Fibroblast of gingiva (primary cell): ENCODE data around the gene MEIS1.
"Not testable (repeated sequence)": the region's sequence is repeated elsewhere in the genome, so short reads cannot be mapped to it uniquely, and the experiment has no call there.

Source experiments
- DNase-seq: peaks from one replicate; pipeline ENCODE4 v3.0.0-alpha.2; 2011; ENCODE audit warnings: low read depth

The MEIS1 gene

DNA sequence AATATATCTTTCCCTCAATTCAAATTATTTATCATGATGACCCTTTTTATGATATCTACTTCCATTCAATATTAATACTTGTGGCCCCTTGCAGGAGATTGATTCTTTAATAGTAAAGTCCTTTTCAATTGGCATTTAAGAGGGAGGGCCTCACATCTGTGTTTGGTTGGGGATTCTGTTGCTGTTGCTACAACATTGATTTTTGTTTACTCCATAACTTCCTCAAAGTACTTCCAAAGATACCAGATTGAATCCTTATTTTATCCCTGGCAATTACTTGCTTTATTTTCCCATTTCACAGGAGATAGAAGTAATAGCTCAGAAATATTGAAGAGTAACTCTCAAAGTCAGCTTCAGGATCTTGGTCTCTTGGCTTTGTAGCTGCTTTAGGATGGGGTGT, 32.8 kb downstream of the MEIS1 start:
- no peak for DNase-seq

DNA sequence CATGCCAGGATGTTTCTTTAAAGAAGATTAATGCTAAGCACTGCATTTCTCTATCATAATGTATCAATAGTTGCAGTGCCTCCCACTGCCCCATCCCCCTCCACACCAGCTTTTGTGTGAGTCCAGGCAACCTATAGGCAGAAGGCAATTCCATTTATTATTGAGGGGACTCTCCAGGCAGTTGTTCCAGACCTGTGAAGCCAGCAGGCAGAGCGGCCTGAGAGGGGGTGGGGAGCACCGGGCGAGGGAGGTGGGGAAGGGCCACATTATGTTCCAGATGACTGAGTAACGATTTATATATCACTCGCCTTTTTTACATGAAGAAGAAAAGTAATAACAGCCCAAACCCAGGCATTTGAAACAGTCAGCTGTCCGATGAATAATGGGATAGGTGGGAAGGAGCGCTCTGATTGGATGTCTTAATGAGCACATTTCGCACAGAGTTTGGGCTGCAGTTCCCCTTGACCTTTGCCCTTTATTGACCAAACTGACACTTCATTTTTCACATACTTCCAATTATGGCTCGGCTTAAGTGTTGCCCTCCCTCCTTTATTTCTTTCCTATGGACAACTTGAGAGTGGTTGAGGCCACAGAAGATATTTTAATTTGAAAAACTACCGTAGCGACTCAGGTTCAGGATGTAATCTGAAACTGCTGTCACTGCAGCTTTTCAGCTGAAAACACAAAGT, 34.4 kb downstream of the MEIS1 start:
- DNase-seq = no peak

- no peak for DNase-seq
Measured at GRCh38 chr2:66470199-66470598, 35.3 kb downstream of the MEIS1 start.

DNA sequence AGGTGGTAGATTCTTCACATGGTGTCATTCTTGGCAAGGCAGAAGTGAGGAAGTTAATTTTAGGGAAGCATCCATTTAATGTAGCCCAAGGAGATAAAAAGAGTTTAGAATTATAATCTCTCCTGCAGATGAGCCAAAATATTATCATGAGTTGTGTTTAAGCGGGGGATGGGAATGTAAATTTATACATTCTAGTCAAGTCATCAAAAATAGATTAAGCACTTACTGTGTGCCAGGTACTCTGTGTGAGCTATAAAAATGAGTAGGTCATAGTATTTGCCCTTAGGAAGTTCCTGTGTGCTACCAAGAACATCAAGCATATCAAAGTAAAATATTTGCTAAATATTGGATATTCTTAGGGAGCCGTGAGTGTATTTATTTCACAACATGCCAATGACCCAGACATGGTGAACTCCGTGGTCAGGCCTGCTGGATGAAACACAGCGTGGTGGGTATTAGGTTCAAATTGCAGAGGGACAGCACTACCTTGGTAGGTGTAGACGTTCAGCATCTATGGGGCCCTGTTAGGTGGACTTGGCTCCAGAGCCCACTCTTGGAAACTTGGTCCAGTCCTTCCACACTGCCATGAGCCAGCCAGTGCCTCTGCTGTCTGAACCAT, 37.4 kb downstream of the MEIS1 start:
- DNase-seq = no peak

- DNase-seq = no peak
Measured at GRCh38 chr2:66477135-66477842, 42.4 kb downstream of the MEIS1 start.

DNA sequence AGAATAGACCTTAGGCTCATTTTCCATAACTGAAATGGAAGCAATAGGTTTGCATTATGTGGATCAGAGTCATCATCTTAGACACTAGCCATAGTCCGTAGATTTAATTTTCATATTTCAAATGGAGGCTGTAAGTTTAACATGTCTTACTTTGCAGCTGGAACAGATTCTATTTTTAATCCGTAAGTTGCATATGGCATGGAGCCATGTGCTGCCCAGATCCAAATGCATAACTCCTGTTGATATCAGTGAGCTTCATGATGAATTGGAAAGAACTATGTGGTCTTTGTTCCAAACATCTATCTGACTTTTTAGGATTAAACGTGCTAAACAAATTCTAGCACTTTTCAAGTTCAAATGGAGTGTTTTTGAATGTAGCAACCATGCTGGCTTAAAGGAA, 43.4 kb downstream of the MEIS1 start:
- no peak for DNase-seq

DNA sequence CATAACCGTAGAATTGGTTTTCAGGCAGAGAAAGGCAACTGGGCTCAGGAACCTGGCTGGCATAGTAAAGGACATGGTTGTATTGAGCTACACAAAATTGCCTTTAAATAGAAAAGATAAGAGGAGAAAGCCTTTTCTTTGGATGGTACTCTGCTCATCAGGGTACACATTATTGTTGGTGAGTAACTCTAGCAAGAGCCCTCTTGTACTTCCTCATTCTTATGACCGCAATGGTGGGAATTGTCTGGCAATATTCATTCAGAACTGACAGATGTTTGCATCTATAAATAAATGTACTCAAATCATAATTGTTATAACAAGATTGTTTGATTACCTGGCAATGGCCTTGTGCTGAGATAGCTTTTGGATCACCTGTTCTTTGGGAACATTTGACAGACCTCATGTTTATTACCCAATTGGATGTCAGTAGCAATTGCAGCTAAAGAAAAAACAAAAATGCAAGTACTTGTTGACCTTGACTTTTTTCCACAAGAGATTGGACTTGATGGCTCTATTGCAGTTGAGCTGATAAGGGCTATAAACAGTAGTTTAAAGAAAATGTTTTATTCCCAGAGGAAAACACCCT, 43.9 kb downstream of the MEIS1 start:
- no peak for DNase-seq

DNA sequence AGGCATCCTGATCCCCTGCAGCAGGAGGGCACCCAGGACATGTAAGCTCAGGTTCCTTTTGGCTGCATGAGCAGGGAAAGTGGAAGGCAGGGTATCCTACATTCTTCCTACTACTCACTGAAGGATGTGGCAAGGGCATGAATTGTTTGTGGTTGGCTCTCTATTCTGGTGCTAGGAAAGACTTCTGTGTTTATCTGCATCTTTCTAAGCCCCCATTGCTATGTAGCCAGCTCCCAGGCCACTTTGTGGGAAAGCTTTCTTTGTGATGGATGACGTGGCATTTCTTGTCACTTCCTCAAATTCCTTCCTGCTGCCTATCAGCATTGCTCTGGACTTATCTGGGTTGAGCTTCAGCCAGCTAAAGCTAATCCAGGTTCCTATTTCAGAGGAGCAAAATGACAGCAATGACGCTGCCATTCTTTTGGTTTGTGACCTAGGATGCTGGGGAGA, 46.2 kb downstream of the MEIS1 start:
- DNase-seq = no peak

DNA sequence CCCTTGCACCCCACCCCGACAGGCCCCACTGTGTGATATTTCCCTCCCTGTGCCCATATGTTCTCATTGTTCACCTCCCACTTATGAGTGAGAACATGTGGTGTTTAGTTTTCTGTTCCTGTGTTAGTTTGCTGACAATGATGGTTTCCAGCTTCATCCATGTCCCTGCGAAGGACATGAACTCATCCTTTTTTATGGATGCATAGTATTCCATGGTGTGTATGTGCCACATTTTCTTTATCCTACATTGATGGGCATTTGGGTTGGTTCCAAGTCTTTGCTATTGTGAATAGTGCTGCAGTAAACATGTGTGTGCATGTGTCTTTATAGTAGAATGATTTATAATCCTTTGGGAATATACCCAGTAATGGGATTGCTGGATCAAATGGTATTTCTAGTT, 50.3 kb downstream of the MEIS1 start:
- DNase-seq = not testable (repeated sequence)

- no peak for DNase-seq
Measured at GRCh38 chr2:66488946-66489345, 54.0 kb downstream of the MEIS1 start.

DNA sequence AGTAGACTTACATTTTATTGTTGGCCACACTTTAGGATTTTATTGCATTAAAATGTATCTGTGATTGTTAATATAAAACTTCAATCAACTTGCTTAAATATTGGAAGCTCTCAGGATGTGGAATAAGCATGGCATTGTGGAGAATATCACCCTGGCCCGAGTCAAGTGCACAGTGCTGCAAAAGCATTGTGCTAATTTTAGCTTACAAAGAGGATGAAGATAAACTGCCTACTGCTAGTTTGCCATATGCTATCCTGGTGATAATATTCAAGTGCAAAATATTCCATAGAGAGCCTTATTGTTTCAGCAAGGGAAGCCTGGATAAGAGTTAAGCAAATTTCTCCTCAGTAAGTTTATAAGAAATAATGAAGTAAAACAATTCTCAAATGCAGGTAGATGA, 54.5 kb downstream of the MEIS1 start:
- DNase-seq = no peak

- DNase-seq = no peak
Measured at GRCh38 chr2:66490588-66491001, 55.7 kb downstream of the MEIS1 start.

DNA sequence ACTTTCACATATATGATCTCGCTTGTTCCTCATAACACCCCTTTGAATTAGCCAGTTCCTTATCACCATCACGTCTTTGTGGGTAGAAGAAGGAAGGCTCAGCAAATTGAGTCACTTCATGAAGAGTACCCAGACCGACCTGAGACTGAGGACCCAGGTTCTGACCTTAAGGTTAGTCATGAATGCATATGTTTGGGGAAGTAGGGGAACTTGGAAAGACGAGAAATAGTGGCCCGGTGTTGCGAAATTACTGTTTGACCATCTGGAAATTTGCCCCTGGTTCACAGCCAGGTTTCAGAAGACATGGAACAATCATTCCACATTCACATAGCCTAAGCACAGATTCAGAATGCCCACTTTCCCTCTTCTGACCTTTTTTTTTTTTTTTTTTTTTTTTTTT, 59.8 kb downstream of the MEIS1 start:
- DNase-seq = peak; percentile 77

- peak; percentile 70 for DNase-seq
Measured at GRCh38 chr2:66495788-66496640, 61.1 kb downstream of the MEIS1 start.

DNA sequence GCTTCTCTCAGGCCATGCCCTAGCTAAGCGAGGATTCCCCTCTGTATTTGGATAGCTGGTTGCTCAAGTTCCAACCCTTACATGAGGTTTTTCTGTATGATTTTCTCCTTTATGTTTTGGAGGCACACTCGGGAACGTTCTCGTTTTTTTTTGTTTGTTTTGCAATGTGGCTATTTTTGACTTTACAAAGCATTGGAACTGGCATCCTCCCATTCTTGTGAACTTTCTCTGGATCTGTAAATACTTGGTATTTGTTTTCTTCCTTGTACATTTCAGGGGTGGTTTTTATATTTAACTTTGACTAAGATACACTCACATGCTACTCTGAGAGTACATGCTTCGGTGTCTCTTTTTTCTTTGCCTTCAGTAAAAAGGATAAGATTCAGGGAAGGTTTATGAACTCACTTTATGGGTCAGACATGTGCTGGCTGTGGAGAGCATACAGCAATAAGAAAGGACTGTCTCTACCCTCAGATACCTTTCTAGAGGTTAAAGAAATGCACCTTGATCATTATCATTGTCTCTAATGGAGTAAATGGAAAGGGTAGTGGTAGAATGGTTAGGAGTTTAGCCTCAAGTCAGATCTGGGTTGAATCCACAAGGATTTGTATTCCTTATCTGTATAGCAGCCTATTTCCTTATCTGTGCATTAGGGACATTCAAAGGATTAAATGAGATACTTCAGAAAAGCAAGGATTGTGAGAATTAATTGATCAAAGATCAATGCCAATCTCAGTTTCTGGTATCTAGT, 61.9 kb downstream of the MEIS1 start:
- DNase-seq = peak; percentile 58

GRCh38 chr2:66497431-66498288, 62.7 kb downstream of the MEIS1 start:
- DNase-seq = no peak

GRCh38 chr2:66498289-66498975, 63.5 kb downstream of the MEIS1 start:
- DNase-seq = no peak

- DNase-seq = no peak
Measured at GRCh38 chr2:66501267-66501666, 66.3 kb downstream of the MEIS1 start.

DNA sequence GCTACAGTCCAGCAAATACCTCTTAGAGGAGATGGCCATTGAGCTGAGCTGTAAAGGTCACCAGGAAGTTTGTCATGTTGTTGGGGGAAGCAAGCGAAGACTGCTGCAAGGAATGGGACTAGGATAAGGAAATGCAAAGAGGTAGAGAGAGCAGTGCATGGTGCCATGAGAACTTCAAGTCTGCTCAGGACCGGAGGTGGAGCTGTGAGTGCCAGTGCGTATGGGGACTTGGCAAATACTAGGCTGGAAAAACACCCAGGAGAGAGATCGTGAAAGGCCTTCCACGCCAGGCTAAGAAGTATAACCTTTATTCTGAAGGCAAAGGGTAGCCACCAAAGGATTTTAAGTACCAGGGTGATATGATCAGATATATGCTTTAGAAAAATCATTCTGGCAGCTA, 71.3 kb downstream of the MEIS1 start:
- no peak for DNase-seq
